Tibial nerve (tissue), 4 donors: ENCODE results near the gene SHOC1.

Experiments
- CTCF ChIP-seq, 5 experiments: fragments of 200-600 bp in 3 of 5; fragments of 450-650 bp in 2 of 5; sonication (generic) in 3 of 5; IDR thresholded peaks; one replicate each; pipeline ENCODE4 v1.5.1; 2016 to 2019; ENCODE audit warnings: antibody characterized with exemption in 5 of 5, mild to moderate bottlenecking in 3 of 5, moderate library complexity in 2 of 5
- EP300 ChIP-seq, 2 donors: sonication (generic); formaldehyde crosslinking; IDR thresholded peaks; one replicate each; pipeline ENCODE4 v1.6.1; 2017; ENCODE audit warnings: antibody characterized with exemption in 2 of 2, mild to moderate bottlenecking in 1 of 2
- POLR2A ChIP-seq, 2 donors: fragments of 450-650 bp; IDR thresholded peaks; one replicate each; pipeline ENCODE4 v1.6.1; 2017; ENCODE audit warnings: antibody characterized with exemption in 2 of 2, mild to moderate bottlenecking in 2 of 2, moderate library complexity in 2 of 2

- TF ChIP-seq CTCF (IDR thresholded peaks at IDR 0.05) (no peak), POLR2A (IDR thresholded peaks at IDR 0.05) (no peak), EP300 (IDR thresholded peaks at IDR 0.05) (no peak)
Observed at GRCh38 chr9:111839387-111839786, 44.6 kb upstream of the SHOC1 start.
